Measurements from ENCODE around the gene BACE1. TPM values are rescaled to one million over a fixed set of nuclear protein-coding genes. Genes with fewer than 3 reads are reported as not detected.

BACE1 gene
- total RNA-seq (10 to 100 TPM; 12.7 to 21.4 (median 17.3) TPM), polyA plus RNA-seq (10 to 100 TPM in 1 of 2 donors, 1 to 10 TPM in 1; 3.8 to 12.4 TPM)
- long read RNA-seq, donor 1, full-length matches to known transcripts = 23 of 36 reads
- long read RNA-seq, donor 1, partial matches to known transcripts = 1 of 36 reads
- long read RNA-seq, donor 1, other reads (novel, unspliced or antisense) = 12 of 36 reads
- long read RNA-seq, donor 2, full-length matches to known transcripts = 7 of 14 reads
- long read RNA-seq, donor 2, partial matches to known transcripts = 1 of 14 reads
- long read RNA-seq, donor 2, other reads (novel, unspliced or antisense) = 6 of 14 reads
- long read RNA-seq, donor 3, full-length matches to known transcripts = 30 of 38 reads
- long read RNA-seq, donor 3, partial matches to known transcripts = 1 of 38 reads
- long read RNA-seq, donor 3, other reads (novel, unspliced or antisense) = 7 of 38 reads

GRCh38 chr11:117316197-117316961 is at the start of gene BACE1:
BACE1 (minus strand) TSS chr11:117316256; CDS start chr11:117315795, 461 bp downstream.
- H3K4me3 ChIP-seq = peak within 1 kb of the TSS; percentile 78 to 99 (median 91)
- peaks cover 0 to 28% (median 19%) of the 10 kb centered on the region in 12 donors for H3K4me1 ChIP-seq
- ATAC-seq (peak; percentile 90 to 98 (median 96)), DNase-seq (peak; percentile 88 to 92 (median 89))
- intact Hi-C loops (cut with DNase I) = loop anchor here in 1 of 10 donors (5.0 kb wide), 1 partner anchor 84 kb away; the partner anchor contains the start of genes PCSK7 and RNF214
- peak within 1 kb of the TSS in 11 of 12 donors; percentile 26 to 76 (median 63) for H3K27ac ChIP-seq
- no peaks in the 10 kb centered on the region for H3K36me3 ChIP-seq
- no peaks in the 10 kb centered on the region for H3K27me3 ChIP-seq
- WGBS, 4 donors = 11 to 17% (median 13%) methylated on average over 20 to 29 of the region's 29 CpGs
- TF ChIP-seq CTCF (IDR thresholded peaks at IDR 0.05) (peak in 9 of 12 donors; percentile 19 to 68 (median 44)), POLR2A (IDR thresholded peaks at IDR 0.05) (peak in 1 of 2 donors; percentile 58)
- H3K9me3 ChIP-seq = no peaks in the 10 kb centered on the region

GRCh38 chr11:117361432-117361831 is 45.4 kb upstream of the BACE1 start:
- Histone ChIP-seq H3K9me3 (no peaks in the 10 kb centered on the region), H3K27ac (no peak overlapping the region), H3K4me1 (no peaks in the 10 kb centered on the region), H3K27me3 (no peaks in the 10 kb centered on the region), H3K36me3 (peaks cover 0 to 82% (median 50%) of the 10 kb centered on the region in 9 donors), H3K4me3 (no peak overlapping the region)
- no peak for ATAC-seq
- 89 to 98% (median 91%) methylated on average over 8 of the region's 8 CpGs for WGBS, 4 donors
- intact Hi-C loops (cut with DNase I) = no loop called here
- no peak for DNase-seq
- TF ChIP-seq CTCF (IDR thresholded peaks at IDR 0.05) (no peak), POLR2A (IDR thresholded peaks at IDR 0.05) (no peak)

DNA sequence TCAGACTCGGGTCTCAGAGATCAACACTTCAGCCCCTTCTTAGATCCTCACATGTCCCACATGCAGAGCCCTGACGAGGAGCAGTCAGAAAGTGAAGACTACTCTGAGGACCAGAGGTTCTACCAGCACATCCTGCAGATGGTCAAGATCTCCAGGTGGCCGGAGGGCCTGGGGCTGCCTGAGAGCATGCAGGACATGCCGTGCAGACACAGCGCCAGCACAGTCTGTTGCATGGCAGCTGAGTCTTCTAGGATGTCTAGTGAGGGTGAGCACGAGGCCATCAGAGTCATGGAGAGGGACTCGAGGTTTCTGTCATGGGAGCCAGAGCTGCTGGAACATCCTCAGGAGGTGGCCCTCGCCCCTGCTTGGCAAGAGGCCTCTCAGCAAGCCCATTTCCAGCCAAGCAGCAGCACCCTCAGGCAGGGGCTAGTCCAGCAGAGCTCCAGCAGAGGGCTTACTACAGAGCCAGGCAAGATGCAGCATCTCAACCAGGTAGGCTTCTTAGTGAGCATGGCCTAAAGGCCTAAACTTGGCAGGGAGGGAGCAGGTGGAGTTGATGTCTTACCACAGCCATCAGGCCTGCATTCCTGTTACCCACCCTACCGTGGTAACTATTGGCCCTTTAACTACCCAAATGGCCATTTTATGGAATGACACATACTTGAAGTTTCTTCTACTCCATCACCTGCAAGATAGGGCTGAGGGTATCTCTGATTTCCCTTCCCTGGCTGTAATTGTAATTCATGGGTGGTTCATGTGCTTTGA is 40.3 kb upstream of the BACE1 start:
- Histone ChIP-seq H3K4me1 (no peaks in the 10 kb centered on the region), H3K27me3 (no peaks in the 10 kb centered on the region), H3K36me3 (peaks cover 0 to 74% (median 51%) of the 10 kb centered on the region in 9 donors), H3K4me3 (no peak overlapping the region), H3K27ac (no peak overlapping the region), H3K9me3 (no peaks in the 10 kb centered on the region)
- DNase-seq = no peak
- peak in 1 of 4 donors; percentile 49 for ATAC-seq
- intact Hi-C loops (cut with DNase I) = no loop called here
- no peak for TF ChIP-seq CTCF (IDR thresholded peaks at IDR 0.05)
- no peak for TF ChIP-seq POLR2A (IDR thresholded peaks at IDR 0.05)
- 89 to 95% (median 91%) methylated on average over 6 to 9 of the region's 9 CpGs for WGBS, 4 donors
